ENCODE data around the gene PTOV1. TPM values are rescaled to one million over a fixed set of nuclear protein-coding genes. Genes with fewer than 3 reads are reported as not detected.

PTOV1 gene
- total and polyA plus RNA-seq, 2 donors (not counting 1 experiment from before 2014, with no cell fraction given), result 144 to 230 TPM

- 95% methylated on average over 46 of the region's 49 CpGs for WGBS (ENCODE audit: insufficient coverage)
- H3K27ac Mint-ChIP-seq, result no peak overlapping the region
- H3K27me3 ChIP-seq (replicated peaks in 1 of 4; ENCODE audit: control extremely low read depth in 1 of 4, control insufficient read depth in 3 of 4, insufficient read depth in 4 of 4, low read length in 3 of 4), result no peaks in the 10 kb centered on the region
- H3K9me3 Mint-ChIP-seq (ENCODE audit: insufficient read depth), result no peaks in the 10 kb centered on the region
- CTCF ChIA-PET, result interaction anchor here (0.9 kb wide), 1 partner anchor 11 kb away, joined by 3 read pairs; no protein-coding TSS in a partner anchor
- no peak overlapping the region for H3K4me3 ChIP-seq (ENCODE audit: control extremely low read depth in 1 of 5, extremely low read depth in 1 of 5, insufficient read depth in 1 of 5, low read depth in 2 of 5, low read length in 4 of 5)
- H3K79me2 ChIP-seq (ENCODE audit: control insufficient read depth, insufficient read depth, low read length), result peaks cover 45% of the 10 kb centered on the region
- intact Hi-C loops (cut with micrococcal nuclease), result no loop called here
- H3K9me3 ChIP-seq (ENCODE audit: control extremely low read depth in 1 of 3, control insufficient read depth in 2 of 3, insufficient read depth in 1 of 3, low read length in 2 of 3), result peaks cover 0 to 3% (median 0%) of the 10 kb centered on the region in 3 donors
- H3K9ac ChIP-seq (ENCODE audit: low read length), result no peak overlapping the region
- no peaks in the 10 kb centered on the region for H3K27me3 Mint-ChIP-seq
- H3K27ac ChIP-seq (ENCODE audit: low read length in 2 of 2), result no peak overlapping the region
- ATAC-seq (ENCODE audit: low read depth) (no peak), DNase-seq (peak; percentile 35)
- H3K4me1 ChIP-seq (ENCODE audit: control insufficient read depth in 2 of 2, insufficient read depth in 2 of 2, low read length in 2 of 2), result peaks cover 9 to 21% of the 10 kb centered on the region in 2 donors
- POLR2A ChIA-PET, result interaction anchor here (0.6 kb wide), 1 partner anchor 224 kb away, joined by 4 read pairs; no protein-coding TSS in a partner anchor
- no peak overlapping the region for H2AFZ ChIP-seq (ENCODE audit: insufficient read depth, low read depth, low read length, poor library complexity, severe bottlenecking)
- peaks cover 0 to 62% of the 10 kb centered on the region in 2 experiments for H3K36me3 ChIP-seq (replicated peaks in 1 of 2; ENCODE audit: control extremely low read depth in 1 of 2, control insufficient read depth in 1 of 2, extremely low read depth in 1 of 2, insufficient read depth in 2 of 2, low read length in 1 of 2)
- H3K4me1 Mint-ChIP-seq, result peaks cover 33% of the 10 kb centered on the region
- no peak overlapping the region for H3K4me3 Mint-ChIP-seq
- no peak overlapping the region for H3K4me2 ChIP-seq (replicated peaks; ENCODE audit: low read depth, low read length, poor library complexity, severe bottlenecking)
- H4K20me1 ChIP-seq (ENCODE audit: control insufficient read depth, insufficient read depth, low read length, poor library complexity, severe bottlenecking), result peaks cover 76% of the 10 kb centered on the region
- TF ChIP-seq CTCF (IDR thresholded peaks at IDR 0.05), result no peak
- TF ChIP-seq EZH2 (IDR thresholded peaks at IDR 0.05; ENCODE audit: borderline replicate concordance, insufficient read depth, low read depth, low read length, poor library complexity, severe bottlenecking), result no peak
Measured at GRCh38 chr19:49862391-49863253, 11.7 kb downstream of the PTOV1 start.
